ENCODE data around the gene FAM120AOS.

The FAM120AOS gene

DNA sequence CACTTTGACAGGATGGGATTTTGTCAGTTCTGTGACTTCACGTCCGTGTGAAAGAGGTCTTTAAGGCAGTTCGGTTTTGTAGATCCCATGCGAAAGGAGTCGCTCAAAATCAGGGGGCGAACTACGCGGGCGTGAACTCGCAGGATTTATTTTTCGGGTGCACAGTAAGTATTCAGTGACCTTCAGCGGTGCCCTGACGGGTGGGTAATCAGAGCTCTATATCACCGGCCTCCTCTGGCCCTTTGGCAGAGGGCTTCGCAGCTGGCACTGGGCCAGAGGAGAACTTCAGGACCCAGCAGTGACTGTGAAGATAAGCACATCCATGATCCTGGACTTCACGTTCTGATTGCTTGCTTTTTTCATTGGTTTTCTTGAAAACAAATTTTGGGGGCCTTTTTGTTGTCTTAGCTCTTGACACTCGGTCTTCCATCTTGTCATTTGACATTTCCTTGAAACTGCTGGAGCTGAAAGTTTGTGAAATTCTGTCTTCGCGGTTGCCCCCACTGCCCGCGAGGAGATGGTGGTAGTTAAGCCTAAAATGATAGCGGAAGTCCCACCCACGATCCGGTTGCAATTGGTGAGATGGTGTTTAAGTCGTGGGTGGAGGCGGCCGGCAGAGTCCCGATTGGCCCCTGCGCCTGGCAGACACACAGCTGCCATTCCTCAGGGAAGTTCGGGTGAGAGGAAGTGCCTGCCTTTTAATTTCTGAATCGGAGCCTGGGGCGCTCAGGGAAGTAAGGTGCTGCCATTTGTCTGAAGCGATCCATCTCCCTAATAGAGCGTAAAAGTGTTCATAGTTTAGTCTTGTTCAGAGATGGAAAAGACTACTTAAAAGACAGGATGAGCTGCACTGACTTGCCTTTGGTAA is at the start of gene FAM120AOS:
Gene FAM120AOS (minus strand): TSS at position 535 of the 868 bp plus-strand sequence. CDS start 872 bp downstream, outside the sequence.
- TF ChIP-seq, protein P1, sequence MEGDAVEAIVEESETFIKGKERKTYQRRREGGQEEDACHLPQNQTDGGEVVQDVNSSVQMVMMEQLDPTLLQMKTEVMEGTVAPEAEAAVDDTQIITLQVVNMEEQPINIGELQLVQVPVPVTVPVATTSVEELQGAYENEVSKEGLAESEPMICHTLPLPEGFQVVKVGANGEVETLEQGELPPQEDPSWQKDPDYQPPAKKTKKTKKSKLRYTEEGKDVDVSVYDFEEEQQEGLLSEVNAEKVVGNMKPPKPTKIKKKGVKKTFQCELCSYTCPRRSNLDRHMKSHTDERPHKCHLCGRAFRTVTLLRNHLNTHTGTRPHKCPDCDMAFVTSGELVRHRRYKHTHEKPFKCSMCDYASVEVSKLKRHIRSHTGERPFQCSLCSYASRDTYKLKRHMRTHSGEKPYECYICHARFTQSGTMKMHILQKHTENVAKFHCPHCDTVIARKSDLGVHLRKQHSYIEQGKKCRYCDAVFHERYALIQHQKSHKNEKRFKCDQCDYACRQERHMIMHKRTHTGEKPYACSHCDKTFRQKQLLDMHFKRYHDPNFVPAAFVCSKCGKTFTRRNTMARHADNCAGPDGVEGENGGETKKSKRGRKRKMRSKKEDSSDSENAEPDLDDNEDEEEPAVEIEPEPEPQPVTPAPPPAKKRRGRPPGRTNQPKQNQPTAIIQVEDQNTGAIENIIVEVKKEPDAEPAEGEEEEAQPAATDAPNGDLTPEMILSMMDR (IDR thresholded peaks at IDR 0.05), result no peak

DNA sequence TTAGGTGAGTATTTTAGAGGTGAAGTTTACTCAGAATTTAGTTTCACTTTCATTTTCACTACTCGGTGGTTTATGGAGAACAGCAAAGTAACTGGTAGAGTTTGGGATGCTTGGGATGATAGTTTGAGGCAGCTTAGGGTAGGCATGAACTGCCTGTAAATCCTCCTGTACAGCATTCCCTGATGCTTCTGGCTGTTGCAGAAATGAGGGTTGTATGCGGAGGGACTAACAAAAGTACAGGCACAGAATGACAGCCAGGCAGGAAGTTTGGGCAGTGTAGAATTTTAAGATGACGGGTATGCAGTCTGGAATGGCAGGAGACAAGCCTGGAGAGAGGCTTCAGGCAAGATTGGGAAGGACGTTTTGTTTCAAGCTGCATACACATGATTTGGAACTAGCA is 48.0 kb upstream of the FAM120AOS start:
- TF ChIP-seq, protein P1 (IDR thresholded peaks at IDR 0.05), result no peak

DNA sequence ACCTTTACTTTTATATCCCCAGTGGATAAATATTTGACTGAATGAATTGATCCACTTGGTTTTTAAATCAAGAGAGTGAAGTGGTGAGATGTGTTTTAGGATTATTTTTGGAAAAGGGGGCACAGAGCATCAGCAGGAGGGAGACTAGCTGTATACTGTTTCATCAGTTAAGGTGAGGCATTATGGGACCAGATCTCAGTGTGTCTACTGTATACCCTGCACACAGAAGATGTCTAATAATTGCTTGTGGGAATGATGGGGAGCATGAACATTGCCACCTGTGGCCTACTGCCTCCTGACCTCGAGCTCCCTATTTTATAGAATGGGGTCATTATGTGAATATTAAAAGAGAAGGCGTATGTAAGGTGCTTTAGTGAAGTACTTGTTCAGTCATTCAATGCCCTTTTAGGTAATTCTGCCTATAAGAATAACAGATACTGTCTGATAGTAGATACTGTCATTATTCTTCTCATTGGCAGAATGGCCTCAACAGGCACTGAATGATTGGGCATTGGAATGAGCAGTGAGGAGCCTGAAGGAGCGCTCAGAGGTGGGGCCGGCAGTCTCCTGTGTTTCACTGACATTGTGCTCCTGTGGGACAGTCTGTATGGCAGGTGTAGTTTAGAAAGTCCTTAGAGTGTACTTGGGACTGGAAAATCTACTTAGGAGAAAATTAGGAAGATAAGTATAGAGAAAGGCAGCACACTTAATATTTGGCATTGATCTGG is 47.4 kb upstream of the FAM120AOS start:
- TF ChIP-seq, protein P1 (IDR thresholded peaks at IDR 0.05), result no peak

DNA sequence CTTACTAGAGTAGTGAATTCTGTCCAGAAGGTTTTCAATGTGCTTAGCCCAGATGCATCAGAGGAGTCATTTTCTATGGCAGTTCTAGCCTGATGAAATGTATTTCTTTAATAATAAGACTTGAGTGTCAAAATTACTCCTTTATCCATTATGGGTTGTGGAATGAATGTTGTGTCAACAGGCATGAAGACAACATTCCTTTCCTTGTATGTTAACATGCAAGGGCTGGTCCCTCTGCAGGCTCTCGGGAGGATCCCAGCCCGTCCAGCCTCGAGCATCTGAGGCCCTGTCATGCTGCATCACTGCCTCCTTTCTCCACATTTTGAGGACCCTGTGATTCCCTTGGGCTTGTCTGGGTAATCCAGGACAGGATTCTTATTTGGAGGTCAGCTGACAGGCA is 42.9 kb upstream of the FAM120AOS start:
- TF ChIP-seq, protein P1 (IDR thresholded peaks at IDR 0.05), result no peak

DNA sequence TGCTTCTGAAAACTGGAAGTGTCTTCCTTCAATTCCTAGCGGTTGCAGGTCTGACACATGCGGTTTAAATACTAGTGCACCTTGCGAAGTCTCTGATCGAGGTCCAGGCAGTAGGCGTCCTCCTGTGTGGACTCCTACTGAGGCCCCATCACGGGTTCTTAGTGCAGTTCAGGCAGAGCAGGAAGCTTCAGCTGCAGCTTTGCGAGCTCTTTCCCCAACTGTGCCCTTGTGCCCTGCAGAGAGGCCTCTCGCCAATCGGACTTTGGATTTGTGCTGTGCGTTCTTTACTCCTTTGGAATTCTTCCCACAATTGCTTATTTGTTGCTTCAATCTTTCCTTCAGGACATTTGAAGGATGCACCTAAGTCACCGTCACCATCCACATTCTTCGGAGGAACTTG is 40.6 kb upstream of the FAM120AOS start:
- TF ChIP-seq, protein P1 (IDR thresholded peaks at IDR 0.05), result no peak

DNA sequence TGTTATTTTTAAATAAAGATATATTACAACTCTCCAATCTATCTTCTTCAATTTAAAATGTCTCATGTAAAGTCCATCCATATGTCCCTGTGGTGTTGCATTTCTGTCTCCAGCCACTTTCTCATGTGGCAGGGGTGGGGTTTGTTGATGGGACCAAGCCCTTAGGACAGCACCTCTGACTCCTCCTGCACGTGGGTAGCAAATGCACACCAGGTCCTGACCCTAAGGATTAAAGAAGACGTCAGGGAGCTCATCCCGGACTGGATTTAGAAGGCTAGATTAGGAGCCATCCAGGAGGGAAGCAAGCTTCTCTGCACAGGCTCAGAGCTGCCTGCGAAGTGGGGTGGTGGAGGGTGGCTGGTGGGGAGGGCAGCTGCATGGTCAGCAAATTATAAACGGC is 38.9 kb upstream of the FAM120AOS start:
- TF ChIP-seq, protein P1 (IDR thresholded peaks at IDR 0.05), result no peak

DNA sequence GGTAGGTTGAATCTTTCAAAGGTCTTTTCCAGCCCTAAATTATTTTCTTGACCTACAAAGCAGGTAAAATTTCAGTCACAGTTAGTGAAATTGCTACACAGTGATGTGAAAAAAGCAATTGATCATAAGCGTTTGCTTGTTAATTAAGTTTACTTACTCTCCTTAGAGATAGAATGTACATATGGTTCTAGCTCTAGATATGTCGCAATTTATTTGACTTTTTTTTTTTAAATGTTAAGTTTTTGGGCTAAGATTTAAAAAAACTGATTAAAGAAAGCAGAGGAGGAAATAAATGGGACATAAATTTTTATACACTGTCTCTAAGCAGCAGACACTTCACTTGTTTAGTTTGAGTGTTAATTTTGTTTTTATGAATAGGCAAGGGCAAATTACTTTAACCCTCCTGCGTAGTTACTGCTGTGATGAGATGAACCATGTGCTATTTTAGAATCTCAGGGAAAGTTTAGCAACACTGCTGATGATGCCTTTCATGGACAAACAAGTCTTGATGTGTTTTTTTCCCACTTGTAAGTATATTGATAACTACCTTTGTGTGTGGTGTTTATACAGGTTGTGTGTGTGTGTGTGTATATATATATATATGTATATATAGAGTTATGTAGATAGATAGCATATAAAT is 38.3 kb upstream of the FAM120AOS start:
- TF ChIP-seq, protein P1 (IDR thresholded peaks at IDR 0.05), result no peak
